Renal cortex interstitium (tissue), 11 donors: Measurements from ENCODE around the gene FASTKD3. TPM values are rescaled to one million over a fixed set of nuclear protein-coding genes. Genes with fewer than 3 reads are reported as not detected.

Source experiments
- DNase-seq, 11 donors: peaks; one replicate each; pipeline ENCODE4 v3.0.0-alpha.2; 2013; ENCODE audit warnings: low read depth in 9 of 11, low spot score in 4 of 11; ENCODE audit errors: extremely low read depth in 1 of 11
- polyA plus RNA-seq, 3 donors: library from polyadenylated mRNA; unstranded; fragments of 120-200 nt; gene quantifications; one replicate each; pipeline ENCODE4 v1.2.1, GENCODE V29; 2013; ENCODE audit not compliant: insufficient read length in 3 of 3

The FASTKD3 gene
- polyA plus RNA-seq, 3 donors, result 19.7 to 31.6 (median 25.6) TPM

DNA sequence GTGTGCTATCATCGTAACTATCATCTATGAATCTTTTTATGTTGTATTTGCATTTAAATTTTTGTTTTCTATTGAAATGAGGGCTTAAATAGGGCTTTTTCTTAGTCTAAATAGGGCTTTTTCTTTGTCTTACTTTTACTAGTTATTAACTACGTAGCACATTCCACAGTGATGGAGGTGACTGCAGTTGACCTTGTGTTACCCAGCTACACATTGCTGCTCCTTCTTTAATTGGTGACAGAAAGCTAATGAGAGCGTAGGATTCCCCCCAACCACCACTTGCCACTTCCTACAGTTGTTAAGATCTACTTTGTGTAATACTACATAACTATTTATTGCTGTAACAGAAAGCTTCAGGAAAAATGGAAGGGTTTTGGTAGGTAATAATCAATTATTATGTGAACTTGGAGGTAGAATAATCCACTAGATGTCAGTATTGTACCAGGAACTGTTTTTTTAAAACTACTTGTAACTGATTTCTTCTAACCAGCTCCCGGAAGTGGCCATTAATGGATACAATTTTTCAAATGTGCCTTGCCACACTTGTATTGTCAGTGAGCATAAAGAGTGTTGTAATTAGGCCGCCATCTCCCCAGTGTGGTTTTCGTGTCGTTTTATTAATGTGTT, 18.1 kb upstream of the FASTKD3 start:
- DNase-seq, result peak in 6 of 11 donors; percentile 12 to 40 (median 24)

DNA sequence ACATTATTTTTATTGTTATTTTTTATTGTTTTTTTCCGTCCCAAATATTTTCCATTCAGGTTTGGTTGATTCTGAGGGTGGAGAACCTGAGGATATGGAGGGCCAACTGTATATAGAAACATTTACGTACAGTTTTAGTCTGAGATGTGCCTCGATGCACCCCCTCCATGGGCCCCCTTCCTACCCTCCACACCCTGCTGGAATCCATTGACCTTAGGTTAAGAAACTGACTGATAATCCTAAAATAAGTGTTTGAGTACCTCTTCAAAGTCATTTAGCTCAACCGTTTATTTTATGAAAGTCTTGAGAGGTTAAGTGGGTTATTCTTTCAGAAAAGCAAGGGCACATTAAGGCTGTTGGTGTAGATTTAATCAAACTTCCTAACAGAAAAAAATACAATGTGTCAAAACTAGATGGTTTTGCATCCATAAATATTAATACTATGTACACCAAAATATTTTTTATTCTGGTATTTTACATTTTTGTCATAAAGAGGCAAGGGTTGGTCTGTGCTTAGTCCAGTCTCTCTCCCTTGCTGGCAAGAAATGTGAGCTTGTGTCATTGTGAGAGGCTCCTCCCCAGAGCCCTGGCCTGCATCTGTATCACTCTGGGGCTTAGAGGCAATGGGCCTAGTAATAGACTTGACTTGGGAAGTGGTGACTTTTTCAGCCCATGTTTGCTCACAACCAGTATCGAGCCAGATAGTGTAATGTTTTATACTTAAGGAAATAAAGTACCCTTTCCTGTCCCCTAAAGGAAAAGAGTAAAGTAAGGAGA, 15.8 kb upstream of the FASTKD3 start:
- DNase-seq, result no peak

DNA sequence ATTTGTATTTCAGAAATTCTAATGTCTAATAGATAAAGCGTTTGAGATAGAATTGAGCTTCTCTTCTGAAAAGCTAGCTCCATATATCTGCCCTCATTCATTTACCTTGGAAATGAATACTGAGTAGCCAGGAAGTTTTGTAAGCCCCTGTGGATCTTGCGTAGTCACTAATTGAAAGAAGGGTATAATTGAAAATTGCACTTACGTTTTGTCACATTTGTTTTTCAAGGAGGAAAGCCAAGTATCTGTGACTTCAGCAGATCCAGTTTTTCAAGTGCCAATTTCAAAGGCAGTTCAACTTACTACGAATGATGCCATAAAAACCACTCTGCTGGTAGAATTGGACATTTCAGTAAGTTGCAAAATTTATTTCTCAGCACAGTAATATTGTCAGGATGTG, 14.1 kb upstream of the FASTKD3 start:
- no peak for DNase-seq

DNA sequence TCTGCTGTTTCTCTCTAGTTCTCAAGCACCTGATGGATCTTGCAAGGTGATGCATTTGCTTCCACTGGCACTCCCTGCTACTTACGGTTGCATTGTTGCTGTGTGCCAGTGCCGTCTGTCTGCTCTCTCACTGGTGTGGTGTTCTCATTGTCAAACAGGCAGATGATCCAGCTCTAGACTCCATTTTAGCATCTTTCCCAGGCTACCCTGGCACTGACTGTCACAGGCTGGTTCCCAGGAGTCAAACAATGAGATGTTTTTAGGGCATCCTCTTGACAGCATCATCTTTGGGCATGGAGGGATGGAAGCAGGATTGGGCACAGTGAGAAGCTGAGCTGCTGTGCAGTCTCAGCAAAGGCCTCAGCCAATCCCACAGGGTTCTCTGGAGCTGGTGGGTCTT, 13.0 kb upstream of the FASTKD3 start:
- DNase-seq, result no peak

DNA sequence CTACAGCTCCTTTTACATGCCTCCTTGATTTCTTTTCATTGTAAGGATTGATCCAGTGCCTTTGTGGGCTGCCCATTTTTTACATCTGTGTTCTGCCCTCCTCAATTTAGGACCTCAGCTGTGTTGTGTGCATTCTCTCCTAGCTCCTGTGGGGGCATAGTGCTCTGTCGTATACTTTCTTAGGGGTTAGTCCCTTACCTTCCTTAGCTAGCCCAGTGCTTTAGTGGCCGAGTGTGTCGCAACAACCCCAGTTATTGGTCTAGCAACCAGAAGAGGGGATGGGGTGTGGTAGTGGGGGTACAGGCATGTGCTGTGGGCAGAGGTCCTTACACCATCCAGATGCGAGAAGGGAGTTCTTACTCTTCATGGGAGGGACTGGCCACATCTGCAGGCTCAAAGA, 12.3 kb upstream of the FASTKD3 start:
- DNase-seq, result no peak

DNA sequence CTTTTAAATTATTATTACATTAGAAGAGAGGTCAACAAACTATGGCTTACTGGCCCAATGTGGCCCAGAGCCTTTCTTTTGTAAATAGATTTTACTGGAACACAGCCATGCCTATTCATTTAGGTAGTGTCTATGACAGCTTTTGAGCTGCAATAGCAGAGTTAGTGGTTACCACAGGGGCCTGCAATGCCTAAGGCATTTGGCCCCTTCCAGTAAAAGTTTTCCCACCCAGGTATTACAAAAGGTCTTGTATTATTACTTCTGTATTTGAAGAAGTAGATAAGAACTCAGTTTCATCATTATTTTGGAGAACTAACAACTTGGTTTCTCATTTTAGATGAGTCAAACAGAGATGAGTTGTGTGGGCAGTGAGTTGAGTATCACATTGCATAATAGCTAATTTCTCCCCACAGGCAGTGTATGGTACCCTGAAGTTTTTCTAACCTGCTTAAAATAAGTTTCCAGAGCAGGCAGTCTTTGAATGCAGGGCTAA, 9.6 kb upstream of the FASTKD3 start:
- DNase-seq, result no peak

DNA sequence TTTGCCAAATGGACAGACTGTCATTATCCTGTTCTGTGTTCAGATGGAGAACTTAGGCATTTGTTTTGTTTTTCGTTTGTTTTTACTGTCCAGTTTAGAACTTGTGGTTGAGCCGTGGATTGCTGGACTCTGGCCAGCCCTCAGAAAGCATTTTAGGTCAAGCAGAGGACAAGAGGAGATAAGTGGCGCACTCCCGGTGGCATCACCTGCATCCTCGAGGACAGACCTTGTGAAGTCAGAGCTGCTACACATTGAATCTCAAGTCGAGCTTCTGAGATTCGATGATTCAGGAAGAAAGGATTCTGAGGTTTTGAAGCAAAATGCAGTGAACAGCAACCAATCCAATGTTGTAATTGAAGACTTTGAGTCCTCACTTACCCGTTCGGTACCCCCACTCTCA, 9.0 kb upstream of the FASTKD3 start:
- DNase-seq, result no peak

DNA sequence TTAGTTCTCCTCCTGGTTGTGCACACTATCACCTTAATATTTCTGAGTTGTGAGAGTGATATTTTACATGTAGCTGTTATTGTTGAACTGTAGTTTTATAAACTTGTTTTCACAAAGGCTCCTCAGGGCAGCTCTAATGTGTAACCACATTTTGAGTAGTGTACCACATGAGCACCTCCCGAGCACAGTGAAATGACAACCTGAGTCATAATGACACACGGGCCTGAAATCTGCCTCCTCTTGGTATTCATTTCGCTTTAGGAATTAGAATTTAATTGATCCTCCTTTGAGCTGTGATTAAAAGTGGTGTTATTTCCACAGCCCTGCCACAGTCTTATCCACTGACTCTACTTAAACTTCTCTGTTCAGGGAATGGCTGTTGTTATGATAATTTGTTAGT, 8.0 kb upstream of the FASTKD3 start:
- no peak for DNase-seq

DNA sequence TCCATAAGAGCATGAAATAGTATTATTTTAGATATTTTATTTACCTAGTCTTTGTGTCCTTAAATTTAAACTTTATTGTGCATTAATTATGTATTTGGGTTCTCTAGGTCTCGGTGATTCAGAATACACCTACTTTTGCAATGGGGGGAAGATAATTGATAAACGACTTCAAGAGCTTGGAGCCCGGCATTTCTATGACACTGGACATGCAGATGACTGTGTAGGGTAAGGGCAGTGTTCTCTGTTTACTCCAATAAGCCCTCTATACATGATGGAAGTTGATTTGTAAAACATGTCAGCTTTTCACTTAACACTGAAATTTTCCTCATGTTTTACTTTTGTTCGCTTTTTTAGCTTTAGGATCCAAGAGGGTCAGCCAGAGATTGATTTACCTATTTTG, 6.3 kb upstream of the FASTKD3 start:
- DNase-seq, result no peak

DNA sequence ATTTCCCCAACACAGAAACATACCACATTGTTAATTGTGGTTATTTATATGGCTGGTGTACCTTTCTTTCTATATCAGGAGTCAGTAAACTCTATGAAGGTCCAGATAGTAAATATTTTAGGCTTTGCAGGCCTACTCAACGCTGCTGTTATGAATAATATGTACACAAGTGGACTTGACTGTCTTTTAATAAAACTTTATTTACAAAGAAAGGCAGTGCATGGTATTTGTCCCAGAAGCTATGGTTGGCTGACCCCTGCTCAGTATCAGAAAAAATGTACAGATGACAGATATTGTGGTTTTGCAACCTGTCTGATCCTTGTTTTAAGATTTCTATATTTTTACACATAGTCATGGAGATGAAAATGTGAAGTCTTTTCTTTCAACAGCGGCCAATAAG, 5.8 kb upstream of the FASTKD3 start:
- DNase-seq, result no peak

DNA sequence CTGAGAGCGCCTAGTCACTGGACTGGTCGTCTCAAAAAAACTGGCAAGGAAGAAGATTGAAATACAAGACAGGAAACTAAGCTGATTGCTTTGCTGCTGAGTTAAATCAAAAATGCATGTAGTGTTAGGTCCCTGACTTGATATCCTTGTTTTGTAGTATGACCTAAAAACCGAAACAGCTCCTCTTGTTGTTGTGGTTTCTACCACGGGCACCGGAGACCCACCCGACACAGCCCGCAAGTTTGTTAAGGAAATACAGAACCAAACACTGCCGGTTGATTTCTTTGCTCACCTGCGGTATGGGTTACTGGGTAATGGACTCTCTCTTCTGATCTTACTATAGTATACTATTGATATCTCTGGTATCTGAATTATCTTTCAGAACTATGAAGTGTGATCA, 4.4 kb upstream of the FASTKD3 start:
- no peak for DNase-seq

DNA sequence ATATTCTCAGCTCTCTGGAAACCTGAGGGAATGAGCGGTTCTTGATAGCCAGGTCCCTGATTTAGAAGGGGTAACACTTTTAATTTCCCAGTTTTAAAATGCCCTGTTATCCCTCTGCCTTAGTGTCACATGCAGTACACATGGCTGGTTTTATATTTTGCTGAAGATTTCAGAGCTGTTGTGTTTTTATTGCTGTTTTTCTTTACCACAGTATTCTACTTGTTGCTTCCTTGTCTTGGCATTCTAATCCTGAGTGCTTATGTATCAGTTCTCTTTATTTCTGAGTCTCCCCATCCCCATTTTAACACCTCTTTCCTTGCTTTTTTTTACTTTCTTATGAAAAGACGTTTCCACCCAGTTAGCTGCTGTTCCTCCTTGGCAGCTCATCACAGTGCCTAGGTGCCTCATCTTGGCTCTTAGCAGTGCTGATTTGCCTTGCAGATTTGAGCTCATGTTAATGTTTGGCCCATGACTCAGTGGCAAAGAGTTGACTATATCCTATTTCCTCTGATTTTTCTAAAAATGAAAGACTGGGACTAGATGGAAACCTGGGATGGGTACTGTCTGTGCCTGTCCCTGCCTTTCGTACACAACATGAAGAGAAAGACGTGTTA, 3.8 kb upstream of the FASTKD3 start:
- DNase-seq, result no peak

DNA sequence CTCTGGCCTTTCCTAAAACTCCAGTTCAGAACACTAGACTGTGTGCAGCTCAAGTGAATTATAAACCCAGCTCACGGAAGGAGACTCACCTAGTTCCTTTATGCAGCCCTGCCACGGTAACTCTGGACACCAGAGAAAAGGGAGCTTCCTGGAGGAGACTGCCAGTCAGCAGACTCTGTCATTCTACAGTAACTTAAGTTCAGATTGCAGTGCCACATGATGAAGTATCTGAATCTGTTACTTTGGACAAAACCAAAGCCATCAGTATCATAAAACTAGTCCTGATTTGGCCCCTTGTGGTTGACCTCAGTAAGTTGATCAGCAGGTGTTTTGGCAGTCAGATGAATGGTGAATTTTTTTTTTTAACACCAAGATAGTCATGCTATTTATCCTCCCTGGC, 2.8 kb upstream of the FASTKD3 start:
- DNase-seq, result no peak

DNA sequence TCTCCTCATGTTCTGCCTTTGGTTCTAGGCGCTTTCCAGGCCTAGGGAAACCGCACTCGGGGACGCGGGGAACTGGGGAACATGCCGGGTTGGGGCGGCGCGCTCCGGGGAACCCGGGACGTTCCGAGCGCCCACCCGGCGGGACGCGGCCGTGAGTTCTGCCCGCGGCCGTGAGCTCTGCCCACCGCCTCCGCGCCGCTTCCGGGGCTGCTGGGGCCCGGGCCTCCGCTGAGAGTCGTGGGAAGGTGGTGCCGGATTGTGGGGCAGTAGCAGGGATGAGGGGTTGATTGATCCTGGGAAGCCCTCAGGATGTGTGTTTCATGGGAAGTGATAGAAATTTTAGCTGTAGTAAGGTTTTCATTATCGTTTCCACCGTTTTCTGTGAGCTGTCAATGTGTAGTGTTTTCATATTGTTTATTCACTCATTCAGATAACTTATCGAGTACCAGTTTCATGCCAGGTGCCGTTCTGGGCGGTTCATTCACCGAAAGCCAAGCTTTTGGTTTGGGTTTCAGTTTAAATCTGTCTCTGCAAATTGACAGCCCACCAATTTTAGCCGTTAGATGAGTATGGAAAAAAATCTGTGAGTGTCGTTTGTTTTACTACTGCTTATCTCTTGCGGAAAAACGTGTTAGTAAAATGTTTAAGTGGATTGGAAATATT, 774 bp upstream of the FASTKD3 start:
- no peak for DNase-seq

DNA sequence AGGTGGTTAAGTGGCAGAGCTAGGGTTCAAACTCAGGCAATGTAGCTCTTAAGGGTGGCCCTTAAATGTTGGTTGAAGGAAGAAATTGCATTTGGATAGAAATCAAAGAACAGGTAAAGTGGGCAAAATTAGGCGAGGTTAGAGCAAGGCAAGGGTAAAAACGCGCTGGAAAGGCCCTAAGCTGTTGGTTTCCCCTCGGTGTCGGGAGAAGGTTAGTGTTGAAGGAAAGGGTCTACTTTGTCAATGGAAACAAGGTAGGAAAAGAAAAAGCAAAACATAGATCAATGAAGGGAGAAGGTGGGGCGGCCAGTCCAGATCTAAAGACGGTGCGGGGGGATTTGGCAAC, 431 bp downstream of the FASTKD3 start:
- peak in 1 of 11 donors; percentile 9 for DNase-seq

DNA sequence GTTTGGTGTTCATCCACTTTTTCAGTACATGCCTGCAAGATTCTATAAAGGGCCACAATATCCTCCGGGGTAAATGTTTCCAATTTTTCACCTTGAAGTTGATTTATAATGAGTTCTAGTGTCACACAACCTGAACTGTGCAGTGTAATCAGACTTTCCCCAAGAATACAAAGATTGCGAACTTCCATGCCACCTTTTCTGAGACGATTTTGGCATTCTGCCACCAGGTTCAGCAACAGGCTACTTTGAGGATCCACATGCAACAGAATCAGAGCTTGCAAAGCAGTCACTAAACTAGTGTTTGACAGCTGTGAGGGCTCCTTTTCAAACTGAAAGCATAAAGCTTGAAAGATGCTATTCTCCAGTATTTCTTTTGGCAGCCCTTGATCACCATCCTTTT, 1.6 kb downstream of the FASTKD3 start:
- no peak for DNase-seq

DNA sequence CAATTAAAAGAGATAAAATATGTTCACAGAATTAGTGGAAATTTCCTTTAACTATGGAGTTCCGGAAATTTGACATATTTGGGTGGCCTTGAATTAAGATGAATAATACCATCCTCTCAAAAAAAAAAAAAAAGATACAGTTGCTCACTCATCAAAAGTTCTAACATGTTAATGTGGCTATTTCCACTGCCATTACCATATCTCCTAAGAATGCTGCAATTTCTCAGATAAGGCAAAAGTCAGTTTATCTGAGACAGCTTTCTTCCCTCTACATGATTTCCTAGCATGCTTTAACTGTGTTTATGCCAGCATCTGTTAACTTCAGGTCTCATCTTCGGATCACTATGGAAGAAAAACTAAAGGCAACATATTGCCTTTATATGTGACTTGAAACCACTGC, 2.6 kb downstream of the FASTKD3 start:
- no peak for DNase-seq

DNA sequence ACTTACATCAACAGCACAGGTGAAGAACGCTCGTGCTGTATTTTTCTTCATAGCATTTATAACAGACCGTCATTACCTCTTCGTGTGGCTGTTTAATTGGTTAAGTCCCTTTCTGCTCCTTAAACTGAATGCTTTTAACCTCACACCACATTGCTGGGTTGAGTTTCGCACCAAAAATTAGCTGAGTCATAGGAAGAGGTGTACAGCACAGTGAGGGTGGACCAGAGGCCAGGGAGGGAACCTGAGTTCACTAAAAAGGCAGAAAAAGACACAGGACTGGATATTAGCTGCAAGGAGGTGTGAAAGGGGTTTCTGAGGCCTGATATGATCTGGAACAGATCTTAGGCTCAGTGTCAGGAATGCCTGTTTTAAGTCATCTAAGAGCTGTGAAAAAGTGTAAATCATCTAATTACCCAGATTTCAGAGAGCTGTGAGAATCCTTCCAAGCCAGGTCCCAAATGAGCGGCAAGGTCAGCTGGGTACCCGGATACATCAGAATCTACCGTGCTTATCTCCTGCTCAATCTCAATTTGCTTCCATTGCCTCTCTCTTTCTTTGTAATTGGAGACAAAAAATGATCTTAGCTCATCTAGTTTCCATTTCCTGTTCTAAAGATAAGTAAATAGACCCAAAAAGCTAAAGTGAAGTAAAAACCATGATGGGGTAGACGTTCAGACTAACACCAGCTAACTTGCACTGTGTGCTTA, 10.8 kb downstream of the FASTKD3 start:
- no peak for DNase-seq

DNA sequence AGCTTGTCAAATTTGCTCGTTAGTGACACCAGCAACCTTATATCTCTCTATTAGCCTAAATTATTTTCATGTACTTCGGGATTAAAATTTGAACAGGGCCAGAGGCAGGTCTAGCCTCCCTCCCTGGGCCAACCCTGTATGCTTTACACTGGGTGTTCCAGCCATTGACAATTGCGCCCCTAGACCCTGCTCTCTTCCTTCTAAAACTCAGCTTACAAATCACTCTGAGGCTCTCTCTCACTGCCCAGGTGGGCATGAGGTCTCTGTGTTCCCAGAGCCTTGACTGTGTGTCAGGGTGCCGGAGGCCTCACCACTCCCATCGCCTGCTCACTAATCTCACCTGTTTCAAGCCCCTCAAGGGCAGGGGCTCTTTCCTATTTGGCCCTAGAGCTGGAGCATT, 11.5 kb downstream of the FASTKD3 start:
- no peak for DNase-seq
